HG02623 (cell line): Measurements from ENCODE around the gene EDAR.
A peak's percentile ranks its signal among the peaks of the same experiment; 100 is the strongest.

Source experiments
- ATAC-seq: cut with Tn5 transposase; IDR thresholded peaks from one replicate; pipeline ENCODE4 v1.9.1; 2021; ENCODE audit warnings: moderate library complexity; ENCODE audit not compliant: unreplicated experiment

EDAR gene

DNA sequence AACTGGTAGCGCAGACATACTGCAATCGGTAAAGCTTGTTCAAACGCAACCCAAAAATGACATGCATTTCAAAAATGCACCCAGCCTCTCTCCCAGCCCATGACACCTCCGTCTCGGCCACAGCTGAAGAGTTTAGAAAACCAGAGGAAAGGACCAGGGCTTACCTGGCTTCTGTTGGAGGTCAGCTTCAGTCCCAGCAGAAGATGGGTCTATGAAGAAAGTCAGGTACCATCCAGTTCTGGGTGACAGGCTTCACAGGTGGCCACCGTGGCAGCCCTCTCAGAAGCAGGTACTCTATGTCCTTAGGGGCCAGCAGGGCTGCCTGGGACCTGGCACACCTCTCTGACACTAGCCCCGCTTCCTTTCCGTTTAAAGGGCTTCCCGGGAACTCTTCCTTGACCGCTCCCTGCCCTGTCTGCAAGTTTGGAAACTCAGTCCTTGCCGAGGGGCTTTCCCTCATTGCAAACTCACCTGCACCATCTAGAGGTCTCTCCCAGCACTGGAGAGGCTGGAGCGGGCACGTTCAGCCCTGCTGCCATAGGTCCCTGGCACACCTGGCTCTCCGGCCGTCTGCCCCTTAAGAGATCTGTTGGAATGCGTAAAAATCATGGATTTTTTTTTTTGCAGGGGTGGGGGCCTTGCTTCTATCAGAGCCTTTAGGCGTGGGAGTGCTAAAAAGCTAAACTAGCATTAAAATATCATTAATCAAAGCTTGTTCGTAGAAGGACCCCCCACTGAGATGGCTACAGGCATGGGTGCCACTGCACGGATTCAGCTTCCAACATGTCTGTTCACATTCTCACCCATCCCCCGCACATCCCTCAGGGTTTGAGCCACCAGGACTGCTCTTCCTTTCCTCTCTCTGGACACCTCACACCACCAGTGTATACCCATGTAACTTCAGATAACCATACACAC is at the start of gene EDAR:
Gene EDAR, minus strand, starts transcription at position 425 of the 918 bp plus-strand sequence. CDS start 58,206 bp downstream, outside the sequence.
- ATAC-seq: no peak

DNA sequence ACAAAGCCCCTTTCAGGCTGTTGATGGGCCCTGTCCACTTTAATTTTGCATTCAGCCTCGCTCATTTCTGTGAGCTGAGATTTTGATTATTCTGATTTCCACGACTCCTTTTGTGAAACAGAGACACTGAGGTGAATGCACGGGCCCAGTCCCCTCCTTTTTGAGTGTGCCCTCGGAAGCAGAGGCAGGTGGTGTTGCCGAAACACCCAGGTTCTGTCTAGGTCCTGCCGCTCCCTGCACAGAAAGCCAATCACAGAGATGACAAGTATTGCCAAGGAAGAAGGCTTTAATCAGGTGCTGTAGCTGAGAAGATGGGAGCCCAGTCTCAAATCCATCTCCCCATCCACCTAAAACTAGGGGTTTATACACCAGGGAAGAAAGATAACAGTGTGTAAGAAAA is 44.2 kb upstream of the EDAR start:
- no peak for ATAC-seq

DNA sequence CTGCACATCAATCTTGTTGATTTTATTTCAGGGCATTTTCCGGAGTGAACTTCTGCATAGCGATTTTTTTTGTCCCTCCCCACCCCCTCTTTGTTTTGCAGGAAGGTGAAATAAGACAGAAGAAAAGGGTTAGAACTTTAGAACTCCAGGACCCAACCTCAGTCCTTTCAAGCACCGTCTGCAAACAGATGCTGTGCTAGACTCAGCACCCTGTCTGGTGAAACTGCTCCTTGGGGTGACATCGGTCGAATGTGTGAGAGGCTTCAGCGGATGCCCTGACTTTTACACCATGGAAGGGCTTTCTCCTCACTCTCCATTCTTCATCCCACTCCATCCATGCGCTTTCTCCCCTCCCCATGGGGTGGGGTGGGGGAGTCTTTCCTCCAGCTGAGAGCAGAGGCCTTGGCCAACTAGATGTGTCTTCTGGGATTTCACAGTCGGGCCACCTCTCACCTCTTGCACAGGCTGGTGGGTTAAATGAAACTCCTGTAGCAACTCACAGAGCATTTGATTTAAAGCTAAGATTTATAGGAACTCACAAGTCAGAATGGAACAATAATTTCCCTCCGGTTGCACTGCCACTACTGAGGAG is 43.3 kb upstream of the EDAR start:
- ATAC-seq: no peak

DNA sequence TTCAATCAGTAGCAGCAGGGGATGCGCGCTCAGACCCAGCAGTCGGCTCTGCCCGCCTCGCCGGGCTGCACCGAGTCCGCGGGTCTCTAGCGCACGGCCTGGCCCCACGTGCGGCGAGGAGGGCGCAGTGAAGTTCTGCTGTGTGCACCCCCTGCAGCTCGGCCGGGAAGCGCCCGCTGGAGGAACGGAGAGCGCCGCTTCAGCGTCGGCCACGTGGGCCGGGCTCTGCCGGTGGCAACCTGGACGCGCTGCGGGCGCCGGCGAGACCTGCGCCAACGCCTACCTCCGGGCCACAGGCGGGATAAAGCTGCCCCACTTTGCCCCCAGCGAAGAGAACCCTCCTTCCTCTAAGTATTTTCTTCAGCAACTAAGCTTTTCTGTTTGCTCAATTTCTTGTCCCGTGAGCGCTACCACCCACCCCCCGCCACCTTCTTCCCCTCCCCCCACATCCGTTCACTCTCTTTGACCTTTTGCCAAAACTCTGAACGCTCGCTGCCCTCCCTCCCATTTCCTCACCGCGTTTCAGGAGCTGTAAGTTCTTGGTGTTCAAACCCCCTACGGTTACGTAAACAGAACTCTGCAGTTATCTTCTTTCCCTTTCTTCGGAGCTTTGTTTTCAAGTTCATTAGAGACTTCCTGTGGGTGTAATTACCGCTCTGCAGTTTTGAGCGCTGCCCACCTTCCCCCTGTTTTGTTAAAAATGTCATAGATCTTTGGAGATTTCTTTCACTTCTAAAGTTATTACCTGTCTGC is 42.6 kb upstream of the EDAR start:
- ATAC-seq: peak; percentile 58

DNA sequence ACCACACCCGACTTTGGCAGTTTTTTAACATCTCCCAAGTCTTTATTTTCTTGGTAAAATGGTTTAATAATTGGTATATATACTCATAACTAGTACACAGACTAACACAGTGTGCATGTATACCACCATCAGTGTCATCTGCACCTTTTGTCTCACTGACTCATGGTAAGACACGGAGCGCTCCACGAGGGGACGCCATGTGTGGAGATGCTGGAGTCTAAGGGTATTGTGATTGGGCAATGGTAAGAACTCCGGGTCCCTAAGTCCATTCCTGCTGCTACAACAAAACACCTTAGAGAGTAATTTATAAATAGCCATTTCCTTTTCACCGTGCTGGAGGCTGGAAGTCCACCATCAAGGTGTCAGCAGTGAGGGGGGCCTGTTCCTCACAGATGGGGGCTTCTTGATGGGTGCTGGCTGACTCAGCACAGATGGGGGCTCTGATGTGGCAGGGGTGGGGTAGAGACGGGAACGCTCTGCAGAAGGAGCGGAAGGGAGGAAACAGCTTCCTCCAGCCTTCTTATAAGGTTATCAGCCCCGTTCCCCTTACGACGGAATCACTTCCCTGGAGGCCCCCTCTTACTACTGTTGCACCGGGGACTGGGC is 42.0 kb upstream of the EDAR start:
- ATAC-seq: no peak

DNA sequence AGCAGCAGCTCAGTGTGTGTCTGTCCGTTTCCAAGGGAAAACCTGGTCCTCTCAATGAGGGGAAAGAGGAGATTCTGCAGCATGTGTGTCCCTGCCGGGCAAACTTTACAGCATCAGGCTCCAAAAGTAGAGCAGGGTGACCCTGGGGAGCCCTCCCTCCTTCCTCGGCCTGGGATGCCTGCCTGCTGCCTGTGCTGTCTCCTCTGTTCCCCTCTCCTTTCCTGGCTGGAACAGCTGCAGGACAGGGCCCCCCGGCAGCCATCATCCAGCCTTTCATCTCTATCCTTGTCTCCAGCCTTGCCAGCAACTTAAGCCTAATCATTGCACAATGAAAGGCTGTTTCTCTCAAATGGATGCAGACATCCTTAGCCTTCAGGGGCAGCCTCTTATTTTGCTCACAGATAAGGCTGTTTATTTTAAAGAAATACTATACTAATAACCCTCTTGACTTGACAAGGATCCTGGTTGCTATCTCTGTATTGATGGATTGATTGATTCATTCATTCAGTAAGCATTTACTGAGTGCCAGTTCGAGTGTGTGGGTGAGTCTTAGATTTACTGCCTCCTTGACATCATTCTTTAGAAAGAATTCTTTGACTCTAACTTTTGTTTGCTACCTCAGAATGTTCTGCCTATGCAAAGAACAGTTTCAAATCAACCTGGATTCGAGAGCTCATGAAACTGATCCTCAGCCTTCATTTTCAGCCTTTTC is 40.6 kb upstream of the EDAR start:
- ATAC-seq: no peak

DNA sequence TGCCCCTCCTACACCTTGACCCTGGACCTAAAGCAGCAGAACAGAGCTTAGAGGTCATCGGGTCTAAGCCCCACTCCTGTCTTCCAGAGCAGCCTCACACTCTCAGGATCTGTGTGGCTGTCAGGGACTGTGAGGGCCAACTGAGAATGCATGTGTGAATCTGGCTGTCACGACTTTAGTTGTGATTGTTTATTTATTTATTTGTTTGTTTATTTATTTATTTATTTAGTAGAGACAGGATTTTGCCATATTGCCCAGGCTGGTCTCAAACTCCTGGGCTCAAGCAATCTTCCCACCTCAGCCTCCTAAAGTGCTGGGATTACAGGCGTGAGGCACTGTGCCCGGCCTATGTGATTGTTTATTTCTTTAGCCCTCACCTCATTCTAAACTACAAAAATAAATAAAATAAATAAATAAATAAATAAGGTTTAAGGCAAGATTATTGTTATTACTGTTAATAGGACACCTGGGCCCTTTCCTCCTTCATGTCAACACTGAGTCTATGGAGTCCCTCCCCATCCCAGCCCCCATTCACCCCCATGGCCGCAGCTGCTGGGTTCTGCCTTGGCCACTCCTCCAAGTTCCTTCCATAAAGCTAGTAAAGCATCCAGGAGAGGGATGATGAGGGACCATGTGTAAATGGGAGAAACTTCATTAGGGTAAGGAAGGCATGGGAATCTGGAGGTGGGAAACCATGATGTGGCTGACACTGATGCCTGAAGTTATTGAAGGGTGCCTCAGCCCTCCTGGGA is 39.9 kb upstream of the EDAR start:
- ATAC-seq: no peak

DNA sequence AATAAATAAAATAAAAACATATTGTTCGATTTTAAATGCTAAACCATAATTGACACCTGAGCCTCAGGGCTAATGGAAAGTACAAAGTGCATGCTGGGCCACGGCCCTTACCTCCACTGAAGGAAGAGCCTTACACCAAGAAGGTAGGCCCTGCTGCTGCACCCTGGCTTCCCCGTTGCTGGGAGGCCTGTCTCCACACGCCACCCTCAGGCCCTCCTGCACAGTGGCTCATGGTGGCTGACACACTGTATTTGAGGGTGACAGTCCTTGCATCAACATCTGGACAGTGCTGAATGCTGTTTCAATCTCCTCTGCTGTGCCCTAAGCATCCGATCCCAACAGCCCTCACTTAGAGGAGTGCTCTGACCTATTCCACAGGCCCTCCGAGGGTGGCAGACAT is 39.3 kb upstream of the EDAR start:
- no peak for ATAC-seq

DNA sequence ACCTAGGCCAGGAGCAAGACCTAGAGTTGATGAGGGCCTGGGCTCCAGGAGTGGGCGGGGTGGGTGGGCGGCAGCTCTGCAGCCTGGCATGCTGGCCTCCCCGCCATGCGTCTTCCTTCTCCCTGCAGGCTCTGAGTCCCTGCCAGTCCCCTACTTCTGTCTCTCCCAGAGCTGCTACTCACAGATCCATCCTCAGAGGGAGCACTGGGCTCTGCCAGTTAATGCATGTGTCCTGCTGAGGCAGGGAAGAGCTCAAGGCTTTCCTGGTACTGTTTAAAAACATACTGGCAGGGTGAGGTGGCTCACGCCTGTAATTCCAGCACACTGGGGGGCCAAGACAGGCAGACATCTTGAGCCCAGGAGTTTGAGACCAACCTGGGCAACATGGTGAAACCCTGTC is 38.7 kb upstream of the EDAR start:
- no peak for ATAC-seq

DNA sequence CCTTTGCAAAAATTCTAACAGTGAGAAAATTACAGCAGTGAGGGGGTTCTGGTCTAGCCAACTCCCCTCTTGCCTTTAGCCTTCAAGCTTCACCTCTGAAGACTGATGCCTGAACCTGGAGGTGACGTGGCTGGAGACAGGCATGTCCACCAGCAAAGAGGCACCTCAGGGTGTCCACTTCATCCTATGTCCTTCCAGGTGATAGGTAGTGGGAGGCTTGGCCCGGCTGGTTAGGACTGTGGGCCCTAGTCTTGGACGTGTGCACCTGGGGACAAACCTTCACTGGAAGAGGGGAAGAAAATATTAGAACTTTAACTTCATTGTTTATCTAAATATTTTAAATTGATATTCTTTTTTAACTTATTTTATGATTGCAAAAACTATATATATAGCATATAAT is 35.5 kb upstream of the EDAR start:
- ATAC-seq: no peak

DNA sequence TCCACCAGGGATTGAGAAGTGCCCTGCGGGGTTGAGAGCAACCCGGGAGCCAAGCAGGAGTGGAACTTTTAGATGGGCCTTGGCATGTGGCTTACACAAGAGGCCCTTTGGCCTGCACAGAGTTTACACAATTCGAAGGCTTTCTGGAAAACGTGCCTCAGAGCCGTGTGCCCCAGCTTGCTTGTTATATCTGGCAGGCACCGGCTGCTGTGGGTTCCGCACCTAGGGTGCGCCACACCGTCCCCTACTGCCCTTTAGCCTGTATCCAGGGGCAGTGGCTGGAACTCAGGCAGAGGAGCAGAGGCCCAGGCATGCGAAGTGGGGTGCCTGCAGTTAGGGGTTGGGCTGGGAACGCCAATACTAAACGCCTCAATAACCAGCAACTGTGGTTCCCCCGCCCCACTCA is 32.9 kb upstream of the EDAR start:
- ATAC-seq: no peak

DNA sequence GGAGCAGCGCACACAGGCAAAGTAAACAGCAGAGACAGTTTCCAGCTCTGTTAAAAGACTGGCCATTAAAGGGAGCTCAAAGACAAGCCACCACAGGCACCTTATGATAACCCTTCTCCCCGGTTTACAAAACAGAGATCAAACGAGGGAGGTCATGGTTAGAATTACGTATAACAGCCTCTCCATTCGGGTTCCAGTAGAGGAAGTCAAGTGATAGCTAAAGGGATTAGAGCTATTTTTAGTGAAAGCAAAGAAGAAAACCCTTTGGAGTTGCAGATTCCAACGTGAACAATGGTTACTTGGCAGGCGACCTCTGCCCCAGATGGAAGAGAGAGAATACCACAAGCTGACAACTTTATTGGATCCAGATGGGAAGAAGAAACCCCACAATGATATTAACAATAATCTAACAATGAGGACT is 31.2 kb upstream of the EDAR start:
- ATAC-seq: no peak

DNA sequence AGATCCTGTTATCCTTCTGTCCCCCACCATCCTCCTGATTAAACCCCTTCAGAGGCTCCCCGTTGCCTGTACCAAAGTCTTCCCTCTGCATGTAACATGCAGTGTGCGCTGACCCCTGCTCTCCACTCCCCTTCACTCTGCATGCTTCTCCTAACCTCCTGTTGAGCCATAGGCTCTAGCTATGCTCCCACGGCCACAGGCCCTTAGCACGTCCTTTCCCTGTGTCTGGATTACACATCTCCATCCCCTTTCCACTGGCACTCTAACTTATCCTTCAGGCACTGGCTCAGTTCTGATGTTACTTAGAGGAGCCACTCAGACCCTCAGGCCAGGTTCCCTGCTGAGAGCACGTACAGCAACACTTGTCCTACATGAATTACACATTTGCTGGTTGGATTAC is 29.4 kb upstream of the EDAR start:
- no peak for ATAC-seq

DNA sequence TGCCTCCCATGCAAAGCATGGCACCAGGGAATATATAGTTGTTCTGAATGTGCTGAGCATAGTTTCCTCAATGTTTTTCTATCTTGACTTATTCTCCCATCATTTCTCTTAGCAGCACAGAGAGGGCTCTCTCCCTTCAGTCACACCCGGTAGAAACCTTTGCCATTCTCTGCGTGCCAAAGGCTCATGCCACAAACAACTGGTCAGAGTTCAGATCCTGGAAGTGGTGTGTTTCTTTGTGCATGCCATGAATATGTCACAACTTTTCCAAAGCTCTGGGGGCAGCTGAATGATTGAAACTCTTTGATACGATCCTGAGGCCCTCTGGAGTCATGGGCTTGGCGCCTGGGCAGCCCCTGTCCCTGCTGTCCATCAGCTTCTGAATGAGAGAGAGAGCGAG is 28.0 kb upstream of the EDAR start:
- no peak for ATAC-seq

DNA sequence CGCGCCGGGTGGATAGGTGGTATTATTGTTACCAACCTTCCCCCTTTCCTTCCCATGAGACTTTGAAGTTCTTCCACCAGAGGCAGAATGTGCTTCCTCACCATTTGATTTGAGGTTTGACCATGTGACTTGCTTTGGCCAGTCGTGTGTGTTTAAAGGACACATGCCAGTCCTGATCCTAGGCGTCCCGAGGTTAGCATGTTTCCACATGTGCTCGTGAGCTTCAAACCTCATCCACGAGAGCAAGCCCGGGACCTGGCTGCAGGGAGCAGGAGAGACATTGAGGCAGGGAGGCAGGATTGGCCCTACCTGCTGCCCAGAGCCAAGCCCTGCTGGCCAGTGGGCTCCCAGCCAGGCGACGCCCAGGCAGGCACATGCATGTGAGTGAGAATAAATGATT is 27.4 kb upstream of the EDAR start:
- no peak for ATAC-seq

DNA sequence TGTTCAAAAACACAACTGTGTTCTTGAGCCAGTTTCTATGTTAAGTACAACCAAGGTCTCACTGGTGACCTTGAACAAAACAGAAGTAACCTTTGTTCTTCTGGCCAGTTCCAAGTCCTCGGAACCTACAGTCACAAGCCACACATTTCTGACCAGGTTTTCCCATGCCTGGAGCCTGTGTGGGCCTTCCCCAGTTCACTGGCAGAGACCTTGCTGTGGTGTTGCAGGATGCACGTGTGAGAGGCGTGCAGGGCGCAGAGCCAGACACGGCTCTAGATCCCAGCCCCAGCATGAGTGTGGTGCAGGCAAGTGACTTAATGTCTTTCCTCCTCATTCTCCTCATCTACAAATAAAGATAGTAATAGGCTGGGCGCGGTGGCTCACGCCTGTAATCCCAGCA is 25.5 kb upstream of the EDAR start:
- no peak for ATAC-seq

DNA sequence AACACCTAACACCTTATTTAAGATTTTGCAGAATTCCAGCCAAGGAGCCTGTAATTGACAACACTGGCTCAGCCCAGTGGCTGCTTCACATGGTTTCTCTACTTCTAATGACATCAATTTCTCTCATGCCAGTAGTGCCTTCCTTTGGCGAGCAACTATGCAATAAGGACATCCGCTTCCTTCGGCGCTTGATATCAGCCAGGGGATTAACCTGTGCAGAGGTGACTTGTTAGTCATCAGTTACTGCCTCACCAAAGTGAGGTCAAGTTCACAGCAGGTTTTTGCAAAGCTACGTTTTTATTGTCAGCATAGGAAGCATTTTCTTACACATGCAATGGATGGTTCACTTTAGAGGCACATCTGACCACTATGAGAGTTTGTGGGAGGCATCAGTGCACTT is 24.0 kb upstream of the EDAR start:
- no peak for ATAC-seq

DNA sequence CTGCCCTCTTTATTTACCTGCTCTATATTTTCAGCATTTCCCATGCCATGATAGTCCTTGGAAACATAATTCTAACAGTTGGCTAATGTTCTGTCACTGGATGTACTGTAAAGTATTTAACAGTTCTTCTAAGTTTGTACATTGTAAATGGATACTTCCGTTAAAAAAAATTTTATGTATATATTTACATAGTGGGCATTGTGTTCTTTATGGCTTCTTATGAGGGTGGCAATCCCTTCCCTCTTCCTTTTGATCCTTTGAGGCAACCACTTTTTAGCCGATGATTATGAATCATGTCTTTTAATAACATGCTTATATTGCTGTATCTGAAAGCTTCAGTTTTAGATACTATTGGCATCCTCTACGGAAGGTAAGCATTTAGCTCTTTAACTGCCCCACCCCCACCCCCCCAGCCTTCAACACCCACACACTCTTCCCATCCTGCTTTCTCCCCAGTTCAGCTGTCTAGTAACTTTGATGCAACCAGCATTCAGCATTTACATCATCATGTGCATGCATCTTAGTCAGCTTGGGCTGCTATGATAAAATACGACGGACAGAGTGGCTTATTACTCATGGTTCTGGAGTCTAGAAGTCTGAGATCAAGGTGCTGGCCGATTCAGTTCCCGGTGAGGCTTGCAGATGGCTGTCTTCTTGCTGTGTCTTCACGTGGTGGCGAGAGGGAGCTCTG is 21.0 kb upstream of the EDAR start:
- no peak for ATAC-seq

DNA sequence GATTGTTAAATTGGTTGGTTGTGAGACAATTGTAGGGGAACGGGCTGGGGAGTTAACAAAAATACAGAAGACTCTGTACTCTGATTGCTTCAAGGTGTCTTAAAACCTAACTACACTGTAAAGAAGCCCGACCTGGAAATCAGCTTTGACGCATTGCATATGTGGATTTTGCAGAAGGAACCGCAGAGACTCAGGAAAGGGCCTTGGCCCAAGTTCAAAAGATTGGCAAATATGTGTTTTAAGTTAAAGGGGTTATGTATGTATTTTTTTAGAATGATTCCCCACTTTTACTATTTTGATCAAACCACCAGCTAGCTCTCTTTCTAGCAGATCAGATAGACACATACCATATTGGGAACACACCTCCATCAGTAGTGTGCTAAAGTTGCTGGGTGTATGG is 18.0 kb upstream of the EDAR start:
- no peak for ATAC-seq
